ENCODE results near the gene C1QTNF12.
"Not testable (repeated sequence)": the region's sequence is repeated elsewhere in the genome, so short reads cannot be mapped to it uniquely, and the experiment has no call there.

C1QTNF12 gene

DNA sequence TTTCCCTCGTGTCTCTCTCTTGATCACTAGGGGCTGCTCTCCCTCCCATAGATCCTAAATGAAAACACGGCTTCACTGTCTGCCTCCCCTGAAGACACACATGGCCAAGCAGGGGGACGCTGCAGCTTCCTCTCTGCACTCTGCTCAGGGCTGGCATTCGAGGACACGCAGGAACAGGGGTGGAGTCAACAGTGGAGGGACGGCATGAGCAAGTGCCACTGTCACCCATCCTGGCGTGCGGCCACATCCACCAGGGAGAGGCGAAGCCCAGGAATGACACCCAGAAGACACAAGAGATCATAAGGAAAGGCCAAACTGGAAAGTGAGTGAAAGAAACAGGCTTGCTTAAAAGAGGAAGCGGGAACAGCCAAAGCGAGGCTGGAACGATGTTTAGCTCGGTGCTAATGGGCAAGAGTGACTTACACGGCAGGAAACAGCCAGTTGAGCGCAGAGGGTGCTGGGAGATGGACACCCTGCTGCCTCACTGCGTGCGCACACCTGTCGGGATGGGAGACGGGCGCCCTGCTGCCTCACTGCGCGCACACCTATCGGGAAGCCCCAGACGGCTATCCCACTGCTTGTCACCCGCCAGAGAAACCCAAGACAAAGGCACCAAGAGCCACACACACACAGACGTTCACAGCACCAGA is 13.6 kb upstream of the C1QTNF12 start:
- DNase-seq (ENCODE audit: low read depth in 2 of 2, low spot score in 1 of 2), result no peak

DNA sequence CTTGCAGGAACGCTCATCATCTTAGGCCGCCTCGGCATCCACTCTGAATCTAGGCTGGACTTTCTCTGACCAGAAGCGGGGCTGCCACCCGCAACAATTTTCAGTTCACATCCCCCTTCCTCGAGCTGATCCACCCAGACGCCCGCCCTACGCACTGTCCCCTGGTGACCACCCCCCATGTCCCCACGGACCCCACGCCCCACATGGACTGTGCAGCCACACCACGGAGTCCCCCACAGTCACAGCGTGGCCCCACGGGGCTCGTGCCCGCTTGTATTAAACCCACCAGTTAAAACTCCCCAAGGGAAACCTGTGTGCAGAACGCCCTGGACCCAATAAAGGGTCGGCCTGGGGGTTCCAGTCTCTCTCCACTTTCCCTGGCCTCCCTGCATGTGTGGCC is 13.0 kb upstream of the C1QTNF12 start:
- DNase-seq (ENCODE audit: low read depth in 2 of 2, low spot score in 1 of 2), result no peak

DNA sequence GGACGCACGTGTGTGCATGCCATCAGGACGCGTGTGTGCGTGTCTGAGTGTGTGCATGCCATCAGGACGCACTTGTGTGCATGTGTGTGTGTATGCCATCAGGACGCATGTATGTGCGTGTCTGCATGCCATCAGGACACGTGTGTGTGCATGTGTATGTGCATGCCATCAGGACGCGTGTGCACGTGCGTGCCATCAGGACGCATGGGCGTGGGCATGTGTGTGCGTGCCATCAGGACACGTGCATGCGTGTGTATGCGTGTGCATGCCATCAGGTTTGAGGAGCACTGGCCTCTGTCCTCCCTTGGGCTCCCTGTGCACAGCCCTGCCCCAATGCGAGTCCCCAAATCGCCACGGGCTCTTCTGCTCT is 12.6 kb upstream of the C1QTNF12 start:
- no peak for DNase-seq (ENCODE audit: low read depth in 2 of 2, low spot score in 1 of 2)

DNA sequence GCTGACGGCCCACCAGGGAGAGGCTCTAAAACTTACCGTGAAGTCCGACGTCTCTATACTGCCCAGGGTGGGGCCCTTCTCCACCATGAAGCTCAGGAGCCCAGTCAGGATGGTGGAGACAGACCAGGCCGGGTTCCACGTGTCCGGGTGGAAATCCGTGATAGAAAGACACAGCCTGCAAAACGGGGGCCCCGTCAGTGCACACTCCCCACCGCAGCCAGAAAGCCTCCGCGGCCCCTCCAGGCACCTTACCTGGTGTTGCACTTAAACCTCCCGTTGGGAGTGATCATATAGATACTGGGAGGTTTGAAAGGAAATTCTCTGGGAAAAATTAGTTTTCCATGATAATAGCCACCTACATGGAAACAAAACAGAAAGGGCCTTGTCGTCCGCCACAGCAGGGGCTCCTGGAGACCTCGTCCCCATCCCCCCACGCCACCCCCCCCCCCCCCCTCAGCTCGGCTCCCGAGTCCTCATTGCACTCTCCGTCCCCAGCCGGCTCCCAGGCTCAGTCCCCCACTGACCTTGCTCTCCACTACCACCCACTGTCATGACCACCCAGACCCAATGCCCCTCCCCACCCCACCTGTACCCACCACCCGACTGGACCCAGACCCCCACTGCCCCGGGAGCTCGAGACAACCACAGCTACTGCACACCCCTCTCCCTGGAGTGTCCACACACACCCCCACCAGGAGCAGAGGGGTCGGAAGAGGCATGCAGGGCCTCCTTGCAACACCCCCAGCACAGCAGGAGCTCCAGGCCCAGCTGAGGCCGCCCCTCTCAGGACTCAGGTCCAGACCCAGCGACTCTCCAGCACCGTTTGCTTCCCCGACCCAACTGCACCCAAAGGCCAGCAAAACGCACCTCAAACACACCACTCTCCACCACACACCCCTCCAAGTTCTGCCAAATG is 10.7 kb upstream of the C1QTNF12 start:
- DNase-seq (ENCODE audit: low read depth in 2 of 2, low spot score in 1 of 2), result no peak

DNA sequence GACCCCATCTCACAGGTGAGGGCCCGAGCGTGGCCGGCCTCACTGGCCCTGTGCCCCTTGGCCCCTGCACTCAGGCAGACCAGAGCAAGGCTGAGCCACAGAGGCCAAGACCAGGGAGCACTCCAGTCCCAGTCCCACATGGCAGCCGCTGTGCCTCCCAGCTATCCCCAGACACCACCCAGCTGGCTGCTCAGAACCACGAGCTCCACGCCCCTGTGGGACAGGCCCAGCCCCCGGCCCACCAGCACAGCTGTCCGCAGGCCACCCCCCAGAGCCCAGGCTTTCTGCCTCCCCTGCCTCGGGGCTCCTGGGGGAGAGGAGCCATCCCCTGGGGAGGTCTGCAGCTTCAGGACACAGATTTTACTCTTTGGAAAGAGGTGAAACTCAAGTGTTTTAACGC is 9.1 kb upstream of the C1QTNF12 start:
- DNase-seq (ENCODE audit: low read depth in 2 of 2, low spot score in 1 of 2), result no peak

DNA sequence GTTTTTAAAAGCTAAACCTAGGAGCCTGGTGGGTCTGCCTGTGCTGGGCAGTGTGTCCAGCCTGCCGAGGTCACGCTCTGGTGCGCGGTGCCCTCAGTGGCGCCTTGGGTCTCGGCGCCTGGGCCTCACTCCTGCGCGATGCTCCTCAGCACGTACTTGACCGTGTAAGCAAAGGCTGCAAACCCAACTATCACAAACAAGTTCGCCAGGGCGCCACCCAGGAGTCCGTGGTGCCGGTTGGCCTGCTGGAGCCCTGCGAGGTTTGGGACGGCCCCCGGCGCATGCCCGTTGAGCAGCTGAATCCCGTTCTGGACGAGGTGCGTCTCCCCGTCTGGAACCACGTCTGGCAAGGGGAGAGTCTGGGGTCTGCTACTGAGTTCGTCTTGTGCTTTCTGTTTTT is 8.6 kb upstream of the C1QTNF12 start:
- DNase-seq (ENCODE audit: low read depth in 2 of 2, low spot score in 1 of 2), result no peak

DNA sequence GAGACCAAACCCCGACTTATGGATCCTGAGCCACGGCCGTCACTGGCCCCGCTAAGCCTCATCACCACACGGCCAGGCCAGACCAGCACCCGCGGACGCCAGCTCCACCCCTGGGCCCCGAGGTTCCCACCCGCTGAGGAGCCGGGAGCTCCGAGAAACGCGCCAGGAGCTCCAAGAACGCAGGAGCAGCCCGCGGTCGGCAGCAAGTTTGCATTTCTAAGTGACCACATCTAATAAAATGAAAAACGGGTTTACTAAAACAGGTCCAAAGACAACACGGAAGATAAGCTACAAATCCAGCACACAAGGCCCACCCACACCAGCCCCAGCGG is 8.1 kb upstream of the C1QTNF12 start:
- DNase-seq (ENCODE audit: low read depth in 2 of 2, low spot score in 1 of 2), result no peak

DNA sequence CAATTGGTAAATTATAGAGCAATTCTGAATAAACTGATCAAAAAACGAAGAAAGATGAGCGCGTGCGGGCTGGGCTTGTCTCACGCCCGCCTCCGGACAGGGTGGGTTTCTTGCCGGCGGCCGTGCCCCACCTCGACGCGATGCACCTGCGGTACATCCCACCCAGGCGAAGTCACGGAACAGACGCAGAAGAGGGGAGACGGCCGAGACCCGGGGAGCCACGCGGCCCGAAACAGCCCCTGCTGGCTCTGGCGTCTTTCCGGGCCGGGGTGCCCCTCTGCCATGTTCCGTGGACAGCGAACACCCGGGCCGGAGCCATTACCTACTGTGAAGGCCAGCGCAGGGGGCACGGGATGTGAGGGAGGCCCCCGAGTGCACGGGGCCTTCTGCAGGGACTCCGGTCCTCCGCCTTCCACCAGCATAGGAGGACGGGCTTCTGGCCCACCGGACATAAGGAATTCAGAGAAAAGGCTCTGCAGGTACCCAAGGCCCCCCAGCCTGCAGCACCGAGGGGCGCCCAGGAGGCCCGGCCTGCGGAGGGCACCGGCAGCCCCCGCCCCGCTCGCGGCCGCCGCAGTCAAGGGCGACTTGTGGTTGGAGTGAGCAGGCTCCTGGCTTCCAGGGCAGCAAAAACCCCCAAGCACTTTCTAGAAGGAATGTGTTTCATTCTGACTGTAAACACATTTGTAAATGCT is 7.6 kb upstream of the C1QTNF12 start:
- DNase-seq (ENCODE audit: low read depth in 2 of 2, low spot score in 1 of 2), result no peak

DNA sequence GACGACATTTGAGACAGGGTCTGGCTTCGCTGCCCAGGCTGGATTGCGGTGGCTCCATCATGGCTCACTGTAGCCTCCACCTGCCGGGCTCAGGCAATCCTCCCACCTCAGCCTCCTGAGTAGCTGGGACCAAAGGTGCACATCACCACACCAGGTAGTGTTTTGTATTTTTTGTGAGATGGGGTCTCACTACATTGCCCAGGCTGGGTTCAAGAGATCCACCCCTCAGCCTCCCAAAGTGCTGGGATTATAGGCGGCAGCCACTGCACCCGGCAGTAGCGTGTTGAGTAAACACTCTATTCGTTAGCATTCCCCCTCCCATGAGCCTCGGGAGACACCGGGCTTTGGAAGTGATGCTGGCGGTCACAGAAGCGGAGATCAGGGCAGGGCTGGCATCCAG is 6.8 kb upstream of the C1QTNF12 start:
- DNase-seq (ENCODE audit: low read depth in 2 of 2, low spot score in 1 of 2), result no peak

DNA sequence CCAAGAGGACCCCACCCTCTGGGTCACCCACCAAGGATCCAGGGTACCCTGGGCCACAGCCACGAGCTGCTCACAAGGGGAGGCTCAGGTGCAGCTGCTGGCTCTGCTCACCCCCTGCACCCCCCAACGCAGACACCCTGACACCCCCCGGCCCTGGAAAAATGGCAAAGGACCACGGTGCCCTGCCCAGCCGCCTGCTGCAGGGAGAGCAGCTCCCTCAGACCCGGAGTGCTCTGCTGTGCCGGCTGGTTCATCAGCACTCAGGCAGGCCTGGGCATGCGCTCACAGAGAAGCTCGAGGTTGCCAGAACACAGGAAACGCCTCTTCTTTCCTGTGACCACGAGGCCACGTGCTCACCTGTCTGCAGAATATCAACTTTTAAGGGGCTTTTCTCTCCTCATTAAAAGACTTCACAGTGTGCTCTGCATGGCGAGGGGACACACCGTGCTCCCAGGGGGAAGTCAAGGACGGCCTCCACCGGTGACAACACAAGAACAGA is 4.3 kb upstream of the C1QTNF12 start:
- DNase-seq (ENCODE audit: low read depth in 2 of 2, low spot score in 1 of 2), result peak; percentile 47 to 72

DNA sequence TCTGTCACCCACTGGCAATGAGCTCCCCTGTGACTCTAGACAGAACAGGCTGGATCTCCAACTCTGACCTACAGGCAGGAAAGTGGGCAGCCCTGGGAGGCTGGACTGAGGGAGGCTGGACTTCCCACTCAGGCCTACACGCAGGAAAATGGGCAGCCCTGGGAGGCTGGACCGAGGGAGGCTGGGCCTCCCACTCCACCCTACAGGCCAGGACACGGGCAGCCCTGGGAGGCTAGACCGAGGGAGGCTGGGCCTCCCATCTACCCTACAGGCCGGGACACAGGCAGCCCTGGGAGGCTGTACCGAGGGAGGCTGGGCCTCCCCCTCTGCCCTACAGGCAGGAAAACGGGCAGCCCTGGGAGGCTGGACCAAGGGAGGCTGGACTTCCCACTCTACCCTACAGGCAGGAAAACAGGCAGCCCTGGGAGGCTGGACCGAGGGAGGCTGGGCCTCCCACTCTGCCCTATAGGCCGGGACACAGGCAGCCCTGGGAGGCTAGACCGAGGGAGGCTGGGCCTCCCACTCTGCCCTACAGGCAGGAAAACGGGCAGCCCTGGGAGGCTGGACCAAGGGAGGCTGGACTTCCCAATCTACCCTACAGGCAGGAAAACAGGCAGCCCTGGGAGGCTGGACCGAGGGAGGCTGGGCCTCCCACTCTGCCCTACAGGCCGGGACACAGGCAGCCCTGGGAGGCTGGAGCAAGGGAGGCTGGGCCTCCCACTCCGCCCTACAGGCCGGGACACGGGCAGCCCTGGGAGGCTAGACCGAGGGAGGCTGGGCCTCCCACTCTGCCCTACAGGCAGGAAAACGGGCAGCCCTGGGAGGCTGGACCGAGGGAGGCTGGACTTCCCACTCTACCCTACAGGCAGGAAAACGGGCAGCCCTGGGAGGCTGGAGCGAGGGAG is 1.7 kb upstream of the C1QTNF12 start:
- not testable (repeated sequence) for DNase-seq (ENCODE audit: low read depth in 2 of 2, low spot score in 1 of 2)

DNA sequence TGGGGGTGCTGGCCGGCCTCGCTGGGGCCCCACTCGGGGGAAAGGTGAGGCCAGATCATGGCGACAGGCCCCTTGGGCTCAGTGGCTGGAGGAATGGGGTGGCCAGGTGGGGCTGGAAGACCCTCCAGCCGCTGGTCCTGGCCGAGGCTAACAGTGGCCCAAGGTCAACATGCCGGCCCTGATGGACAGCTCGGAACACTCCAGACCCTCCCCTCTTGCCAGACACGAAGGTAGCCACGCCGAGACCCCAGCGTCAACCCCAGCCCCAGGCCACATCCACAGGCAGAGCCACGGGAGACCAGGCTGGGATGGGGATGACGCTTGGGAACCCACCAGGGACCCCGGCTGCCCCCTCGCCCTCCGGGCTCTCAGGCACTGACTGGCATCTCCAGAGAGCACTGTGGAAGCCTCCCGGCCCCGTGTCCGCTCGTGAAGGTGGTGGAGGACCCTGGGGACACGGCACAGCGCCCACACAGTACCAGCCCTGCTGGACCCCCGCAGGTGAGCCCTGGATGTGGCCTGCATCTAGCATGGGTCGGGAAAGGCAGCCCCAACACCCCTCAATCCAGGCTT is 905 bp upstream of the C1QTNF12 start:
- DNase-seq (ENCODE audit: low read depth in 2 of 2, low spot score in 1 of 2), result no peak

DNA sequence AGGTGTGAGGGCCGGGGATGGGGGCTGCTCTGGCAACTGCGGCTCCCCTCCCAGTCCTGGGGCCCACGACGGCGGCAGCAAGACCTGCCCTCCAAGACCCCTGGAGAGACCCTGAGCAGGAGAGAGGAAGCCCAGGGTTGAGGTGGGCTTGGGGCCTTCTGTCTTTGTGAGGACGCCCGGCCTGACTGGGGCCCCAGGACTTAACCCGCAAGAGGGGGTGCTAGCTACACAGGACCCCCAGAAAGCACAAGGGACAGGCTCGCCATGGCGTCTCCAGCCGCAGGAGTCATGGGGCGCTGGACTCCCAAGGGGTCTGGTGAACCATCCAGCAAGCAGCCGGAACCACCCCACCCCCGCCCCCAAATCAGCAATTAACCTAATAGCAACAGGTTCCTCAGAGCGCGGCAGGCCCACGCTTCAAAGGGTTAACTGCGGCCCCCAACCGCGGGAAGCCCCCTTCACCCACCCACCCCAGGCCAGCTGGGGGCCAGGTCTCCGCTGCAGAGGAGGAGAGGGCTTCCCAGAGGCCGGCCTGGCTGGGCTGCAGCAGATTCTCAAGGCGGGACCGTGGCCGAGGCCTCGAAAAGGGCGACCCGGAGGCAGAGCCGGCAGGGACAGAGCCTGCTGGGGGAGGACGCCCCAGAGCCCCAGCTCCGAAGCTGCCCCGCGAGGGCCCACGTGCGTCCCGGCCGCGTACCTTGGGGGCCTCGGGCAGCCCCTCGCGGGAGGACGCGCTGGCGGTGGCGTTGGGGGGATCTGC is 525 bp downstream of the C1QTNF12 start:
- no peak for DNase-seq (ENCODE audit: low read depth in 2 of 2, low spot score in 1 of 2)

DNA sequence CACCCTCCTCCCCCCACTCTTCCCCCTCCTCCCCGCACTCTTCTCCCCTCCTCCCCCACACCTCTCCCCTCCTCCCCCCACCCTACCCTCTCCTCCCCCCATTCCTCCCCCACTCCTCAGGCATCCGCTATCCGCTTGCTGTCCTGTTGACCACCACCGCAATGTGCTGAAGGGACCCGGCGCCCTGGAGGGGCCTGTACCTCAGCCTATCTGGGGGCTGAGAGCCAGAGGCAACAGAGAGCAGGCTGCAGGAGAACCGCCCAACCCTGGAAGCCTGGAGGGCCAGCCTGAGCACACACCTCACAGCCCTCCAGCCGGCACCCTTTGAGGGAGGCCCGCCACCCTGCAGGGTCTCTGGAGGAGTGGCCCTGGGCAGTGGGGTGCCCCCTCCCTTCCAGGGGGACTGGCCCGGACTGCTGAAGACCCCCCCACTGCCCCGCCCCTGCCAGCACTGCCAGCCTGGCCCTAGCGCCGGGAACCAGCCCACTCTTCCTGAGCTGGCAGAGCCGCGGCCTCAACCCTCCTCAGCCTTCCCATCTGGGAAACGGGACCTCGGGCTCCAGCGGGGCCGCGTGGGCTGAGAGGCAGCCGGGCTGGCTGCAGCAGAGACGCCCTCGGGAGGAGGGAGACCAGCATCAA is 1.2 kb downstream of the C1QTNF12 start:
- DNase-seq (ENCODE audit: low read depth in 2 of 2, low spot score in 1 of 2), result no peak

DNA sequence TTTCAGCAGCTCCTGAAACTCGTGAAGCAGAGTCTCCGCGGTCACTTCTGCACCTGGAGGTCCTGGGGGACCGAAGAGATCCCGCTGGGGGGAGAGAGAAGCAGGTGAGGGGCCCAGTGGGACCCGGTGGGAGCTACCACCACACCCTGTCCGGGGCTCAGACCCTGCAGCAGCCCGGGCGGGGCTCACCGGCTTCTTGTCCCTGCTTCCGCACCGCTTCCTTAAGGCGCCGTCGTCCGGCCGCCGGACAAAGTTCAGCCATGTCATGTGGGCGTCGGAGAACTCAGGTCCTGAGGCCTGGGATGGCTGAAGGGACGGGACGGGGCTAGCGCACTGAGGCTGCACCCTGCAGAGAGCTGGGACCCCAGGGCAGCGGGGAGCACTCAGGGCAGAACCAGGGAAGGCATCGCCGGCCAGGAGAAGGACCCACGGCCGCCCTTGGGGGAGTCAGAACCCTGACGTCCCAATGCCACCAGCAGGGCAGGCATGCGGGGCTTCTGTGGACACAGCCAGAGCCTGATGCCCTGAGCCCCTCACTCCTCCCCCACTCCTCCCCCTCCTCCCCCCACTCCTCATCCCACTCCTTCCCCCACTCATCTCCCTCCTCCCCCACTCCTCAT is 2.2 kb downstream of the C1QTNF12 start:
- DNase-seq (ENCODE audit: low read depth in 2 of 2, low spot score in 1 of 2), result no peak

DNA sequence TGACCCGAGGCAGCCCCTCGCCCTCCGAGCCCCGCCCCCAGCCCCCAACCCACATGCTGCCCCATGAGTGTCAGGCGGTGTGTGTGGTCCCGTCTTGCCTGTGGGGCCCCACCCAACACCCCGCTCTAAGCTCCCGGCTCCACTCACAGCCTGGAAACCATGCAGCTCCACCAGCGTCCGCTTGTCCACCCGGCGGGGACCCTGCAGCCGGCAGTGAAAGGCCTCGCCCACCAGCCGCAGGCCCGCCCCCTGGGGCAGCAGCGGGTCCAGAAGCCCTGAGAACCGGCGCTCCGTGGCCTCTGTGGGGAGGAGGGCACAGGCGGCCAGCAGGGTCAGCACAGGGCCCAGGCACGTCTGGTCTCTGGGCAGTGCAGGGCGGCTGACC is 2.7 kb downstream of the C1QTNF12 start:
- no peak for DNase-seq (ENCODE audit: low read depth in 2 of 2, low spot score in 1 of 2)

DNA sequence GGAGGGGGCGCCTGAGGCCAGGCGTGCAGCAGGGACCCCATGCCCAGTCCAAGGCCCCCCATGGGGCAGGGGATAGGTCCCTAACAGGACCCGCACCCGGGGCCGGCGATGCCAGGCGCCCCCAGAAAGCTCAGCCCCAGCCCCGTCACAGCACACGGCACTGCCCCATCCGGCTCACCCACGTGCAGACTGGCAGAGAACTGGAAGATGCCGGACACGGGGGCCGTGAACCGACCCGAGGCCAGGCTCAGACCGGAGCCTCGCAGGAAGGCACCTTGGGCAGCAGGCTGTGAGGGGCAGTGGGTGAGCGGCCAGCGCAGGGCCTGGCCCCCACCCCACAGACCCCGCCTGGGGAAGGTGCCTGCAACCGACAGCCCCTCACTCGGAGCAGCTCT is 3.3 kb downstream of the C1QTNF12 start:
- no peak for DNase-seq (ENCODE audit: low read depth in 2 of 2, low spot score in 1 of 2)

DNA sequence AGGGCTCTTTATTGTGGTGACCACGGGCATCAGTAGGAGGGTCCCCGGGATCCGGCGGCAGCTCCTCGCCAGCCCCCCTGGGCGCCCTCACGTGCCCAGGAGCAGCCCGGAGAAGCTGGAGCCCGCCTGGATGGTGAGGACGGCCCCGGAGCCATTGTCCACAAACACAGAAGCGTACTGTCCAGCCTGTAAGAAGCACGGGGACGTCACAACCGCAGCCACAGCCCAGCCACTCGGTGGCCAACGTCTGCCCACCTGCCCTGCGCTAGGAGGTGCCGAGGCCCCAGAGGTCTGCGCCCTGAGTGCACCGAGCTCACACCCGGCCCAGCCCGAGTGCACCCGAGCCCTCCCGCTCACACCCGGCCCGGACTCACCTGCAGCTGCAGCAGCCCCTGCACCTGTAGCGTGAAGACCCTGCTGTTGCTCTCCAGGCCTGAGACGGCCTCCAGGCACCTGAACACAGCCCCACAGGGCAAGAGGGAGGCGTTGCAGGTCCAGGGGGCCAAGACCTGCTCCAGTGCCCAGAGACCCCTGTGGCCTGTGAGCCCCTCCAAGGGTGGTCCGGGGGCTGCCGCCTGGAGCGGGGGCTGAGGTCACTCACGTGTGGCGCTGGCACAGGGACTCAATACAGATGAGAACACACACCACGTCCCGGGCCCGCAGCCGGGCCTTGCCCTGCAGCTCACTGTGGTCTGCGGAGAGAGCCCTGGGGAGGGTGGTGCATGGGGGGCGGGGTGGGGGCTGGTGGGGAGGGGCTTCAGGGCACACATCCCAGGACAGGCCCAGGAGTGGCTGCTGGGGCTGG is 3.9 kb downstream of the C1QTNF12 start:
- DNase-seq (ENCODE audit: low read depth in 2 of 2, low spot score in 1 of 2), result no peak
